ENCODE results near the gene CALM1. TPM values are rescaled to one million over a fixed set of nuclear protein-coding genes. Genes with fewer than 3 reads are reported as not detected.
"Not testable (repeated sequence)": the region's sequence is repeated elsewhere in the genome, so short reads cannot be mapped to it uniquely, and the experiment has no call there.

Gene CALM1
- total RNA-seq, 1 donor from 2014 or later, result 260 TPM

DNA sequence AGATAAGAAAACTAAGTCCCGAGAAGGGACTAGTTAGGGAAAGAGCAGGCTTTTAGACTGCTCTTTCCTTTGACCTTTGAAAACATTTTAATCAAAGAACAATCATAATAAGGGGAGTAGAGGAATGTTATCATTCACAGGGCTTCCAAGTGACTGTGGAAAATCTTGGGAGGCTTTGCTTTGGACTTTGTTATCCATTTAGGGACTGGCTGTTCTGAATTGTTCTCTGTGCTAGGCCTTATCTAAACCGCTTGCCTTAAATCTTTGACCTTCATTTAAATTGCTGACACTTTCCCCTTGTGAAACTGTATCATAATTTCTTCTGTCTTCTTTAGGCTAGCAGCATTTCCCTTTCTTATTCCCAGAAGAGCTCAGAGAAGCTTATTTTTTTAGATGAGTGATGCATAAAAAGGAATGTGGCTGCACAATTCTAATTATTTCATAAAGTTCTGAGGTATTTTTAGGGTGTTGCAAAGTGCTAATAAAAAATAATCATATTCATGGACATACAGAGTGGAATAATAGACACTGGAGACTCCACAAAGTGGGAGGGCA lies 9.5 kb upstream of the CALM1 start:
- Histone ChIP-seq H3K4me1 (peaks cover 17% of the 10 kb centered on the region), H3K27ac (no peak overlapping the region)

DNA sequence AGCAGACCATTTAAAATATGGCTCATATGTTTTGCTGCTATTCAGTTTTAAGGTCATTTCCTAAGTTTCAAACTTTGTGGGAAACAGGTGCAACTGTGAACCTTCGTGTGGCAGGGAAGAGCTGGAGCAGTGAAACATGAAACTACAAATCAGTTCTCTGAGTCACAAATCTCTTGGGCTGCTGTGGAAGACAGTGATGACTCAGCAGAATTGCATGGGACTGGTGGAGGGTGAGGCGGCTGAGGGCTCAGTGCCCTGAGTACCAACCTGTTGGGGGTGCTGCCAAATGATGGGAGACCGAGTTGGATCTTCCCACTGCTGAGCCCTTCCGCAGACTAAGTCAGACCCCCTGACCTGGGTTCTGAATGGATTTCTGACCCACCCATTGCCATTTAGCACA lies 8.4 kb upstream of the CALM1 start:
- intact Hi-C loops (cut with DNase I), result no loop called here
- TF ChIP-seq POLR2A (IDR thresholded peaks at IDR 0.05), result no peak
- TF ChIP-seq POLR2AphosphoS5 (IDR thresholded peaks at IDR 0.05; ENCODE audit: insufficient read depth in 1 of 2, low read depth in 1 of 2), result peak in 1 of 2 donors; percentile 25
- Histone ChIP-seq H3K4me3 (no peak overlapping the region), H3K27ac (no peak overlapping the region), H3K4me1 (peaks cover 16% of the 10 kb centered on the region), H3K9me3 (no peaks in the 10 kb centered on the region), H3K27me3 (no peaks in the 10 kb centered on the region), H3K36me3 (no peaks in the 10 kb centered on the region)
- no peak for DNase-seq (ENCODE audit: extremely low spot score in 2 of 2)

More for the DNA sequence above, 9.5 kb upstream of the CALM1 start:
- Histone ChIP-seq H3K36me3 (no peaks in the 10 kb centered on the region), H3K9me3 (no peaks in the 10 kb centered on the region), H3K27me3 (no peaks in the 10 kb centered on the region), H3K4me3 (no peak overlapping the region)
- no peak for DNase-seq (ENCODE audit: extremely low spot score in 2 of 2)
- TF ChIP-seq, protein P1, sequence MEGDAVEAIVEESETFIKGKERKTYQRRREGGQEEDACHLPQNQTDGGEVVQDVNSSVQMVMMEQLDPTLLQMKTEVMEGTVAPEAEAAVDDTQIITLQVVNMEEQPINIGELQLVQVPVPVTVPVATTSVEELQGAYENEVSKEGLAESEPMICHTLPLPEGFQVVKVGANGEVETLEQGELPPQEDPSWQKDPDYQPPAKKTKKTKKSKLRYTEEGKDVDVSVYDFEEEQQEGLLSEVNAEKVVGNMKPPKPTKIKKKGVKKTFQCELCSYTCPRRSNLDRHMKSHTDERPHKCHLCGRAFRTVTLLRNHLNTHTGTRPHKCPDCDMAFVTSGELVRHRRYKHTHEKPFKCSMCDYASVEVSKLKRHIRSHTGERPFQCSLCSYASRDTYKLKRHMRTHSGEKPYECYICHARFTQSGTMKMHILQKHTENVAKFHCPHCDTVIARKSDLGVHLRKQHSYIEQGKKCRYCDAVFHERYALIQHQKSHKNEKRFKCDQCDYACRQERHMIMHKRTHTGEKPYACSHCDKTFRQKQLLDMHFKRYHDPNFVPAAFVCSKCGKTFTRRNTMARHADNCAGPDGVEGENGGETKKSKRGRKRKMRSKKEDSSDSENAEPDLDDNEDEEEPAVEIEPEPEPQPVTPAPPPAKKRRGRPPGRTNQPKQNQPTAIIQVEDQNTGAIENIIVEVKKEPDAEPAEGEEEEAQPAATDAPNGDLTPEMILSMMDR (IDR thresholded peaks at IDR 0.05), result no peak
- TF ChIP-seq POLR2AphosphoS5 (IDR thresholded peaks at IDR 0.05; ENCODE audit: insufficient read depth in 1 of 2, low read depth in 1 of 2), result no peak
- no peak for TF ChIP-seq POLR2A (IDR thresholded peaks at IDR 0.05)
- intact Hi-C loops (cut with DNase I), result no loop called here

DNA sequence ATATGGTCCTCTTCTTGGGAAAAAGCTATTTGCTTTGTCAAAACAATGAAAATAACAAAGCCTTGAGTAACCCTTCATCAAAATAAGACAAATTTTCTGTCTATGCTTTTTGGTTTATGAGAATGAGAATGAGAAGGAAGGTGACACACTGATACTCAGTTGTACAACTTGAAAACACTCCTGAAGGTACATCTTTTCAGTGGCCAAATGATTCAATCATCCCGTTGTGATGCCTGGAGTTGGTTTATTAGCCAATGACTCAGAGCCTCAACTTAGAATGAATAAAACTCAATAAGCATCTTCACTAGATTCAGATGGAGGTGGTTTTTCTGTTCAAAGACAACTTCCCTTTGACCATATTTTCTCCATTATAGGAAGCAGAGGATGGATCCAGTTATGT lies 7.8 kb upstream of the CALM1 start:
- Histone ChIP-seq H3K36me3 (no peaks in the 10 kb centered on the region), H3K4me1 (peaks cover 12% of the 10 kb centered on the region), H3K27ac (no peak overlapping the region), H3K27me3 (no peaks in the 10 kb centered on the region), H3K4me3 (no peak overlapping the region), H3K9me3 (no peaks in the 10 kb centered on the region)
- DNase-seq (ENCODE audit: extremely low spot score in 2 of 2), result no peak
- intact Hi-C loops (cut with DNase I), result no loop called here
- TF ChIP-seq, protein P1 (IDR thresholded peaks at IDR 0.05), result no peak
- no peak for TF ChIP-seq POLR2AphosphoS5 (IDR thresholded peaks at IDR 0.05; ENCODE audit: insufficient read depth in 1 of 2, low read depth in 1 of 2)
- TF ChIP-seq POLR2A (IDR thresholded peaks at IDR 0.05), result no peak

DNA sequence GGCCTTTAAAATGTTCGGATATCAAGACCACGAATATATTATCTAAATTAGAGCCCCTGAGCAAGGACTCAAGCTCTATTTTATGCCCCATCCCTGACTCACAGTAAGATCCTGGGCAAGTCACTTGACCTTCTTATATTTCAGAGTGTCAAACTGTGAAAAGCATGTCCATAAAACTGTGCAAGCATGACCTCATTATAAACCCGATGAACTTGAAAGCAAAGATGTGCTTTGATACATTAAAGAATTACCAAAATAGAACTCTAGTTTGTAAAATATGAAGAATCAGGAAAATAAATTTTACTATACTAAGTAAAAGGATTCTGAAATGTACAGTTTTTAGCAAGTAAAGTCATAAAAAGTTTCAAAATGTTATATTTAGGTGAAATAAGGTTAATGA lies 2.9 kb upstream of the CALM1 start:
- Histone ChIP-seq H3K9me3 (no peaks in the 10 kb centered on the region), H3K36me3 (no peaks in the 10 kb centered on the region), H3K27ac (no peak overlapping the region), H3K27me3 (no peaks in the 10 kb centered on the region), H3K4me1 (peaks cover 12% of the 10 kb centered on the region), H3K4me3 (no peak overlapping the region)
- DNase-seq (ENCODE audit: extremely low spot score in 2 of 2), result no peak
- TF ChIP-seq, protein P1 (IDR thresholded peaks at IDR 0.05), result no peak
- TF ChIP-seq POLR2AphosphoS5 (IDR thresholded peaks at IDR 0.05; ENCODE audit: insufficient read depth in 1 of 2, low read depth in 1 of 2), result no peak
- no peak for TF ChIP-seq POLR2A (IDR thresholded peaks at IDR 0.05)
- intact Hi-C loops (cut with DNase I), result no loop called here

DNA sequence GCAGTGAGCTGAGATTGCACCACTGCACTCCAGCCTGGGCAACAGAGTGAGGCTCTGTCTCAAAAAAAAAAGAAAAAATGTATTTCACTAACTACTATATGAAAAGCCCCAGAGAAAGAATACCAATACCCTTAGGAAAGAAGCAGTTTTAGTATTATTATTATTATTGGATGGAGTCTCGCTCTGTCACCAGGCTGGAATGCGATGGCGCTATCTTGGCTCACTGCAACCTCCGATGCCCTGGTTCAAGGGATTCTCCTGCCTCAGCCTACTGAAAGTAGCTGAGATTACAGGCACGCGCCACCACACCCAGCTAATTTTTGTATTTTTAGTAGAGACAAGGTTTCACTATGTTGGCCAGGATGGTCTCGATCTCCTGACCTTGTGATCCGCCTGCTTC lies 2.0 kb upstream of the CALM1 start:
- H3K27me3 ChIP-seq; H3K27ac ChIP-seq; DNase-seq (ENCODE audit: extremely low spot score in 2 of 2); H3K9me3 ChIP-seq; H3K36me3 ChIP-seq; H3K4me3 ChIP-seq: not testable (repeated sequence)
- intact Hi-C loops (cut with DNase I), result loop anchor here (1.0 kb wide), 1 partner anchor 10 kb away; no protein-coding TSS in a partner anchor
- peaks cover 20% of the 10 kb centered on the region for H3K4me1 ChIP-seq

DNA sequence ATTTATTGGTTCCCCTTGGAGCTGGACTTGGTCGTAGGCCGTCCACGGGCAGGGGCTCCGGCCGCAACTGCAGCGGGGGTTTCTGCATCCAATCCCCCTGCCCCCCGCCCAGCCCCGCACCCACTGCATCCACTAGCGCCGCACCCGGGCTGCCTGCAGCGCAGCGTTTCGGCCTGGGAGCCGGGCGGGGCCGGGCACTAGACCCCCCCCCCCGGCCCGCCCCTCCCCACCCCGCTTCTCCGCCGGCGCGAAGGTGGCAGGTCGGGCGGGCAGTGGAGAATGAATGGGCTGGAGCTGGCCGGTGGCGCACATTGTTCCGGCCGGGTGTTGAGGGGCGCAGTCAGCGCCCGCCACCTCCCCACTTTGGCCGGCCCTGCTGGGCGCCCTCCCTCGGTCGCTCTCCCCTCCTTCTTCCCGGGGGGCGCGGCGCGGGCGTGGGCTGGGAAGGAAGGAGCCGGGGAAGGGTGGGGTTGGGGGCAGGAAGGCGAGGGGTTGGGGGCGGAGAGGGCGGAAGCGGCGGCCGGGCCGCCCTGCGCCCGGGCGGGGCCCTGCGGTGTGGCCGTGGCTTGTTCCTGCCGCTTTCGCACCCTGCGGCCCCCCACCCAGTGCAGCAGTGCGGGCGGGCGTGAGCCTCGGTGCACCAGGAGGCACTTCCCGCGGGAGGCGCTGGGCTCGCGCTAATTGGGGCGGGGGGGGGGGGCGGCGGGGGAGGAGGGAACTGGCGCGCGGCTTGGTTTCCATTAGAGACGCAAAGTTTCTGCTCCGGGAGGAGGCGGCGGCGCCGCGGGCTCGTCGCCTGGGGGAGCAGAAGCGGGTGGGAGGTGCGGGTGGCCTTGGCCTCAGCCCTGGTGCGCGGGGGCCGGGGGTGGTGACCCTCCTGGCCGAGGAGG lies 841 bp downstream of the CALM1 start:
- H3K27me3 ChIP-seq, result no peaks in the 10 kb centered on the region
- H3K9me3 ChIP-seq, result no peaks in the 10 kb centered on the region
- TF ChIP-seq, protein P1 (IDR thresholded peaks at IDR 0.05), result no peak
- TF ChIP-seq POLR2AphosphoS5 (IDR thresholded peaks at IDR 0.05; ENCODE audit: insufficient read depth in 1 of 2, low read depth in 1 of 2) (no peak), POLR2A (IDR thresholded peaks at IDR 0.05) (no peak)
- H3K36me3 ChIP-seq, result peaks cover 0 to 24% of the 10 kb centered on the region in 2 donors
- peak overlapping the region; percentile 85 to 99 for H3K4me3 ChIP-seq
- H3K4me1 ChIP-seq, result peaks cover 42% of the 10 kb centered on the region
- H3K27ac ChIP-seq, result peak overlapping the region; percentile 90
- intact Hi-C loops (cut with DNase I), result loop anchor here (2.0 kb wide), 1 partner anchor 299 kb away; no protein-coding TSS in a partner anchor
- no peak for DNase-seq (ENCODE audit: extremely low spot score in 2 of 2)
